ENCODE results near the gene NACA2. TPM values are rescaled to one million over a fixed set of nuclear protein-coding genes. Genes with fewer than 3 reads are reported as not detected.

Gene NACA2
- total RNA-seq: not detected in 2 replicates

- peaks cover 6% of the 10 kb centered on the region for H3K4me1 Mint-ChIP-seq
- no peak within 1 kb of the TSS for H3K4me3 Mint-ChIP-seq
- peaks cover 11% of the 10 kb centered on the region for H3K27me3 Mint-ChIP-seq
- no peaks in the 10 kb centered on the region for H3K9me3 Mint-ChIP-seq
- CTCF ChIA-PET: no interaction called here
- H3K36me3 Mint-ChIP-seq (ENCODE audit: low read depth): no peaks in the 10 kb centered on the region
- DNase-seq: no peak
- intact Hi-C loops (cut with micrococcal nuclease): no loop called here
- H3K27ac Mint-ChIP-seq: no peak within 1 kb of the TSS
- POLR2A ChIA-PET: no interaction called here
- no peak for TF ChIP-seq CTCF (IDR thresholded peaks at IDR 0.05)
- no peak for ATAC-seq (ENCODE audit: low read depth)
Measured at GRCh38 chr17:61591018-61591417, at the start of gene NACA2. TSS of gene NACA2 (minus strand) at chr17:61591219. CDS start at chr17:61591180, 39 bp downstream.

- DNase-seq: no peak
- no peak for TF ChIP-seq CTCF (IDR thresholded peaks at IDR 0.05)
- no peak for ATAC-seq (ENCODE audit: low read depth)
- Mint-ChIP-seq H3K9me3 (no peaks in the 10 kb centered on the region), H3K27me3 (peaks cover 11% of the 10 kb centered on the region), H3K36me3 (ENCODE audit: low read depth) (no peaks in the 10 kb centered on the region), H3K4me3 (no peak overlapping the region), H3K27ac (no peak overlapping the region), H3K4me1 (peaks cover 10% of the 10 kb centered on the region)
- intact Hi-C loops (cut with micrococcal nuclease): loop anchor here (5.0 kb wide), 1 partner anchor 228 kb away; no protein-coding TSS in a partner anchor
- ChIA-PET CTCF (no interaction called here), POLR2A (no interaction called here)
Measured at GRCh38 chr17:61639818-61640217, 48.8 kb upstream of the NACA2 start.

GRCh38 chr17:61638087-61638486 is 47.1 kb upstream of the NACA2 start:
- H3K4me1 Mint-ChIP-seq: peaks cover 10% of the 10 kb centered on the region
- H3K36me3 Mint-ChIP-seq (ENCODE audit: low read depth): no peaks in the 10 kb centered on the region
- POLR2A ChIA-PET: no interaction called here
- no peak overlapping the region for H3K4me3 Mint-ChIP-seq
- peaks cover 19% of the 10 kb centered on the region for H3K27me3 Mint-ChIP-seq
- intact Hi-C loops (cut with micrococcal nuclease): loop anchor here (5.0 kb wide), 1 partner anchor 226 kb away; no protein-coding TSS in a partner anchor
- no peak for TF ChIP-seq CTCF (IDR thresholded peaks at IDR 0.05)
- no peak overlapping the region for H3K27ac Mint-ChIP-seq
- ATAC-seq (ENCODE audit: low read depth): no peak
- no peak for DNase-seq
- CTCF ChIA-PET: interaction anchor here (2.0 kb wide), 1 partner anchor 198 kb away, joined by 7 read pairs; no protein-coding TSS in a partner anchor
- H3K9me3 Mint-ChIP-seq: no peaks in the 10 kb centered on the region

GRCh38 chr17:61635913-61636432 is 45.0 kb upstream of the NACA2 start:
- no peaks in the 10 kb centered on the region for H3K36me3 Mint-ChIP-seq (ENCODE audit: low read depth)
- ChIA-PET CTCF (interaction anchor here (0.7 to 4.0 kb wide), 9 partner anchors 197 to 473 kb away, joined by 3 to 39 read pairs (median 9); no protein-coding TSS in a partner anchor), POLR2A (interaction anchor here (0.6 kb wide), 1 partner anchor 201 kb away, joined by 3 read pairs; no protein-coding TSS in a partner anchor)
- H3K4me1 Mint-ChIP-seq: peaks cover 10% of the 10 kb centered on the region
- no peaks in the 10 kb centered on the region for H3K9me3 Mint-ChIP-seq
- ATAC-seq (ENCODE audit: low read depth) (no peak), DNase-seq (no peak)
- peaks cover 34% of the 10 kb centered on the region for H3K27me3 Mint-ChIP-seq
- no peak overlapping the region for H3K4me3 Mint-ChIP-seq
- peak; percentile 70 for TF ChIP-seq CTCF (IDR thresholded peaks at IDR 0.05)
- intact Hi-C loops (cut with micrococcal nuclease): loop anchor here (1.0 to 5.0 kb wide), 4 partner anchors 201 to 473 kb away; no protein-coding TSS in a partner anchor
- no peak overlapping the region for H3K27ac Mint-ChIP-seq

GRCh38 chr17:61634942-61635538 is 44.0 kb upstream of the NACA2 start:
- Mint-ChIP-seq H3K27ac (no peak overlapping the region), H3K27me3 (peaks cover 40% of the 10 kb centered on the region), H3K36me3 (ENCODE audit: low read depth) (no peaks in the 10 kb centered on the region), H3K4me3 (no peak overlapping the region), H3K4me1 (peaks cover 10% of the 10 kb centered on the region), H3K9me3 (no peaks in the 10 kb centered on the region)
- POLR2A ChIA-PET: interaction anchor here (0.6 kb wide), 1 partner anchor 201 kb away, joined by 3 read pairs; no protein-coding TSS in a partner anchor
- DNase-seq (no peak), ATAC-seq (ENCODE audit: low read depth) (no peak)
- CTCF ChIA-PET: interaction anchor here (1.1 to 4.0 kb wide), 7 partner anchors 198 to 474 kb away, joined by 4 to 39 read pairs (median 10); no protein-coding TSS in a partner anchor
- no peak for TF ChIP-seq CTCF (IDR thresholded peaks at IDR 0.05)
- intact Hi-C loops (cut with micrococcal nuclease): loop anchor here (5.0 kb wide), 1 partner anchor 223 kb away; no protein-coding TSS in a partner anchor

Measured in activated B cell treated with CpG ODN at 0.5 μM for 24 hours (primary cell).